GM20000 (cell line): ENCODE measurements around the gene DNAJC21.

Experiments used
- DNase-seq: peaks from one replicate; pipeline ENCODE4 v3.0.0; 2012; ENCODE audit warnings: low spot score
- TF ChIP-seq, protein P1 (sequence below): IDR thresholded peaks from 2 replicates; pipeline ENCODE4 v1.5.1; 2012; ENCODE audit warnings: mild to moderate bottlenecking, control low read depth; ENCODE audit errors: extremely low read depth, missing control alignments

DNAJC21 gene

DNA sequence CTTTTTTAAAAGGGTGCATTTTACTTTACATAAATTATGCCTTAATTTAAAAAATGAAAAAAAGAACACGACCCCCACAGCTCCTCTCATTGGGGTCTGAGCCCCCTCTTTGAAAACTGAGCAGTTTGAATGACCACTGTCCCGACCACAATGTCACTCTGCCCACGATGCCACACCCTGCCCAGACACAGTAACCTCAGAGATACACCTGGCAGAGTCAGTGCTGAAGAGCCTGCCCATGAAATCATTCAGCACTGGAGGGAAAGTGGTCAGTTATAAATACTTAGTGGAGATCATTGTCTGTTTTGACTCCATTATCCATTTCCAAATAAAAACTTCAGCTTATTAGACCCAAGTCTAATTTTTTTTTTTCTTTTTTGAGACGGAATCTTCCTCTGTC is 49.3 kb downstream of the DNAJC21 start:
- DNase-seq = no peak
- TF ChIP-seq, protein P1, sequence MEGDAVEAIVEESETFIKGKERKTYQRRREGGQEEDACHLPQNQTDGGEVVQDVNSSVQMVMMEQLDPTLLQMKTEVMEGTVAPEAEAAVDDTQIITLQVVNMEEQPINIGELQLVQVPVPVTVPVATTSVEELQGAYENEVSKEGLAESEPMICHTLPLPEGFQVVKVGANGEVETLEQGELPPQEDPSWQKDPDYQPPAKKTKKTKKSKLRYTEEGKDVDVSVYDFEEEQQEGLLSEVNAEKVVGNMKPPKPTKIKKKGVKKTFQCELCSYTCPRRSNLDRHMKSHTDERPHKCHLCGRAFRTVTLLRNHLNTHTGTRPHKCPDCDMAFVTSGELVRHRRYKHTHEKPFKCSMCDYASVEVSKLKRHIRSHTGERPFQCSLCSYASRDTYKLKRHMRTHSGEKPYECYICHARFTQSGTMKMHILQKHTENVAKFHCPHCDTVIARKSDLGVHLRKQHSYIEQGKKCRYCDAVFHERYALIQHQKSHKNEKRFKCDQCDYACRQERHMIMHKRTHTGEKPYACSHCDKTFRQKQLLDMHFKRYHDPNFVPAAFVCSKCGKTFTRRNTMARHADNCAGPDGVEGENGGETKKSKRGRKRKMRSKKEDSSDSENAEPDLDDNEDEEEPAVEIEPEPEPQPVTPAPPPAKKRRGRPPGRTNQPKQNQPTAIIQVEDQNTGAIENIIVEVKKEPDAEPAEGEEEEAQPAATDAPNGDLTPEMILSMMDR = no peak

DNA sequence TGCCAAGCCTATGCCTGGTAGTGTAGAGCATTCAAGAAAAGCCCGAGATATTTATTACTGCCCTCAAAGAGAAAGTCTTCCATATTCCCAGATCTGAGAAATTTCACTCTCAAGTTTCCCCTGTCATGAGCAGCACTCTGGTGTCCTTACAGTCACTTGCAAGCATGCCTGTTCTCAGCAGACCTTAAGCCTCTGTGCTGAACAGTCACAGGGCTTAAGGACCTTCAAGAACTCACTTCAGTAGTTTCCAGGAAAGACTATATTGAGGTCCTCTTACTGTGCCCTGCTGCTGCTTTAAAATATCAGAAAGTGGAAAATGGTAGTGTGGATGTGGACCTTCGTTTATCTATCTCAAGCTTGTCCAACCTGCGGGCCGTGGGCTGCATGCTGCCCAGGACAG is 53.5 kb downstream of the DNAJC21 start:
- TF ChIP-seq, protein P1 = no peak
- DNase-seq = no peak

DNA sequence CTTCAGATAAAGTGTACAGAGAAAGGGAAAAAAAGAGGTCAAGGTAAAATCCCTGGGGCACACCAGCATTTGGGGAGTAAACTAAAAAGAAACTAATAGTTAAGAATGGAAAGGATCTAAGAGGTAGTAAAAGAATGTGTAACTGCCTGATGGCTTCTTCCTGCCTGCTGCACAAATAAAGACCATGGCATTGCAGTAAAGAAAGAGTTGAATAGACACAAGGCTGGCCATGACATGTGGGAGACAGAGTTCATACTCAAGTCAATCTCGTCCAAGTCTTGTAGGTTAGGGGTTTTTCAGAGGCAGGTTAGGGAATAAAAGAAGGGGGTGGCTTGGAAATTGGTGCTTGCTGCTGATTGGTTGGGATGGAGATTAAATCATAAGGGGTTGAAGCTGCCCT is 57.6 kb downstream of the DNAJC21 start:
- TF ChIP-seq, protein P1 = no peak
- DNase-seq = no peak

DNA sequence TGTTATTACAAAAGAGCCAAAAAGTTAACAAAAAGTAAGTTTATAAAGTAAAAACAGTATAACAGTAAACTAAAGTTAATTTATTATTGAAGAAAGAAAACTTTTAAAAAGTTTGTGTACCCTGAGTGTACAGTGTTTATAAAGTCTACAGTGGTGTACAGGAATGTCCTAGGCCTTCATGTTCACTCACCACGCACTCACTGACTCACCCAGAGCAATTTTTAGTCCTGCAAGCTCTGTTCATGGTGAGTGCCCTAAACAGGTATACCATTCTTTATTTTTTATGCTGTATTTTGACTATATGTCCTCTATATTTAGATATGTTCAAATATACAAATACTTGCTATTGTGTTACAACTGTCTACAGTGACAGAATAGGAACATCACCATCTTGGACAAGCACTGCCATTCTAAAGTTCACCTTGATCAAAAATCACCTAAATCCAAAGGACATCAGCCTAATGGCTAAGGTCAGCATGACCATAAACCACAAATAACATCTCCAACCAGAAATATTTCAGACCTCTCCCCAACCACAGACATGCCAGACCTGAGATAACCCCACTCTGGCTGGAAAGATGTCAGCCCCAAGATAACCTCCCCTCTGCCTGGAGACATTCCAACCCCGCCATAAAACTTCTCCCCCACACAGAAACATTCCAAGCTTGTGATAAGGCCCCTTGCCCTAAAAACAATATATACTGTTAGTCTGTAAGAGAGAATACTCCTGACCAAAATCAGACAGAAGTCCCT is 62.3 kb downstream of the DNAJC21 start:
- TF ChIP-seq, protein P1 = no peak
- no peak for DNase-seq

DNA sequence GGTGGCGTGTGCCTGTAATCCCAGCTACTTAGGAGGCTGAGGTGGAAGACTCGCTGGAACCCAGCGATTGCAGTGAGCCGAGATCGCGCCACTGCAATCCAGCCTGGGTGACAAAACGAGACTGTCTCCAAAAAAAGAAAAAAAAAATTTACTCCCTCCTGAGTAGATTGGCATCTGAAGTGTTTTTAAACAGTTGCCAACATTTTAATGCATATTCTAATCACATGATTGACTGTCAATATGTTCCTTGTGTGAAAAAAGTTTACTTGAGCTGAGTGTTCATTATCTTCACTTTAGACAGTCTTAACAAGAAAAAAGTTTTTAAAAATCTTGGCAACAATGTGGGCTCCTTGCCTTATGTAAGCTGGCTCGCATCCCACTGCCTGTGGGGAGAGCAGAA is 64.6 kb downstream of the DNAJC21 start:
- TF ChIP-seq, protein P1 = no peak
- DNase-seq = no peak

DNA sequence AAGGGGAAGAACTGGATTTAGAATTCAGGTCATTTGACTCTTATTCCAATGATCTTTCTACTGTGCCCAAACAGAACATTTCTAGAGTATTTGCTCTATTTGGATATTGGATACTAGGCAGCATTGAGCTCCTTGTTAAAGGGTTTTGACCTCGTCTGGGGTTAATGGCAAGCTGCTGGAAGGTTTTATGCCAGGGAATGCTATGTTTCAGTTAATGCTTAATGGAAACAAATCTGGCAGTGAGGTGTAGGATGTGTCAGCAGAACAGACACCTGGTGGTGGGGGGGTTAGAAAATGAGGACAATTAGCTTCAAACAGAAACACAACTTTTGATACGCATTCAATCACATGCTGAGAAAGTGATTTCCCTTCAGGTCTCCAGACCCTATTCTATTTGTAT is 66.9 kb downstream of the DNAJC21 start:
- DNase-seq = no peak
- TF ChIP-seq, protein P1 = no peak

DNA sequence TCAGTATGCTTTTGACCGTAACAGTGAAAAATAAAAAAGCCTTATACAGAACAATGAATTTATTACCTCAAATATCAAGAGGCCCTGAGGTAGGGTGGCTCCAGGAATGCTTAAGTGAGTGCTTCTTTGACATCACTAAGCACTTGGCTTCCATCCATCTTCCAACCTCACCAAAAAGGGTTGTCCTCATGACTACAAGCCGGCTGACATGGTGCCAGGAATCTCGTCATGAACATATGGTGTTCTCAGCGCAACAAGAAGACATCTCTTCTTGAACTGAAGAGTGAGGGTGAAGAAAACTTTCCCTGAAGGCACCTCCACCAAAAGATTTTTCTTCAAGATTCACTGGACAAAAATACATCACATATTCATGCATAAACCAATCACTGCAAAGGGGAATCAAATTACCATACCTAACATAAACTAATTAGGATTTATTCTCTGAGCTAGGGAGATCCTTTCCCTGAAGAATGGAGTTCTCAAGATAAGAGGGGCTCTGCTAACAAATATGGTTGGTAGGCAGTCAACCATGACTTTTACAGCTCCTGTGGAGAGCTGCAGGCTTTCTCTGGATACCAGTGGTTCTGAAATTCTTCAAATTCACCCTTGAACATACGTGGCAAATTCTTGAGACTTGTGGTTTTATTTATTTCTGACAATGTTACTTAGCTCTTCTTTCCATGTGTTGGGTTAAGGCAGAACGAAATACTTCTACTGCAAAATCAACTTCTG is 68.9 kb downstream of the DNAJC21 start:
- TF ChIP-seq, protein P1 = no peak
- no peak for DNase-seq
